AG20443 (cell line): ENCODE measurements around the gene ZFP3.
"Not testable (repeated sequence)": the region's sequence is repeated elsewhere in the genome, so short reads cannot be mapped to it uniquely, and the experiment has no call there.

ENCODE experiments used
- DNase-seq: peaks from one replicate; pipeline ENCODE4 v3.0.0; 2012; ENCODE audit warnings: low spot score, mixed read lengths

The ZFP3 gene

GRCh38 chr17:5077781-5078105 is 524 bp upstream of the ZFP3 start:
- DNase-seq, result no peak

- no peak for DNase-seq
Observed at GRCh38 chr17:5080591-5080990, 2.3 kb downstream of the ZFP3 start.

GRCh38 chr17:5092218-5093010 is 14.1 kb downstream of the ZFP3 start:
- DNase-seq, result no peak

GRCh38 chr17:5096731-5097100 is 18.4 kb downstream of the ZFP3 start:
- no peak for DNase-seq

GRCh38 chr17:5097101-5097834 is 19.0 kb downstream of the ZFP3 start:
- no peak for DNase-seq

- DNase-seq, result no peak
Observed at GRCh38 chr17:5099271-5099670, 21.0 kb downstream of the ZFP3 start.

GRCh38 chr17:5100832-5101231 is 22.6 kb downstream of the ZFP3 start:
- no peak for DNase-seq

- no peak for DNase-seq
Observed at GRCh38 chr17:5110816-5111215, 32.5 kb downstream of the ZFP3 start.

GRCh38 chr17:5111402-5112204 is 33.3 kb downstream of the ZFP3 start, which contains the start of gene ZNF232:
TSS of gene ZNF232 (minus strand) at chr17:5111878. CDS start at chr17:5111822, 56 bp downstream.
- DNase-seq, result peak; percentile 99

GRCh38 chr17:5115673-5116651 is 37.7 kb downstream of the ZFP3 start, which contains the start of gene USP6:
TSS of gene USP6 (plus strand) at chr17:5116032. CDS start at chr17:5130368, 14,336 bp downstream.
- DNase-seq, result no peak

- DNase-seq, result no peak
Observed at GRCh38 chr17:5118219-5118618, 40.0 kb downstream of the ZFP3 start.

GRCh38 chr17:5120036-5120435 is 41.8 kb downstream of the ZFP3 start:
- no peak for DNase-seq

- not testable (repeated sequence) for DNase-seq
Observed at GRCh38 chr17:5120436-5121185, 42.3 kb downstream of the ZFP3 start.

GRCh38 chr17:5121186-5121841 is 43.0 kb downstream of the ZFP3 start:
- DNase-seq, result no peak

- not testable (repeated sequence) for DNase-seq
Observed at GRCh38 chr17:5122056-5122455, 43.8 kb downstream of the ZFP3 start.

GRCh38 chr17:5122586-5123342 is 44.5 kb downstream of the ZFP3 start:
- DNase-seq, result peak; percentile 48

- no peak for DNase-seq
Observed at GRCh38 chr17:5123343-5124124, 45.3 kb downstream of the ZFP3 start.

- DNase-seq, result not testable (repeated sequence)
Observed at GRCh38 chr17:5124125-5124760, 46.0 kb downstream of the ZFP3 start.
